Neural progenitor cell (in vitro differentiated cells): ENCODE results near the gene QSOX2. TPM values are rescaled to one million over a fixed set of nuclear protein-coding genes. Genes with fewer than 3 reads are reported as not detected.

Source experiments
- DNase-seq: peaks from one replicate; pipeline ENCODE4 v3.0.0-alpha.2; 2016; ENCODE audit warnings: low spot score
- H2AFZ ChIP-seq: fragments of 200-600 bp; sonication (generic); replicated peaks from 2 replicates; pipeline ENCODE4 v1.6.1; 2016; ENCODE audit warnings: antibody characterized with exemption
- H3F3A ChIP-seq: fragments of 200-600 bp; sonication (generic); 2 replicates; pipeline ENCODE4 v1.6.1; 2016; ENCODE audit warnings: antibody characterized with exemption, low read depth
- H3K27ac ChIP-seq: fragments of 200-600 bp; sonication (generic); 2 replicates; pipeline ENCODE4 v1.5.1; 2016; ENCODE audit warnings: mild to moderate bottlenecking
- H3K27me3 ChIP-seq: fragments of 200-600 bp; sonication (generic); 2 replicates; pipeline ENCODE4 v1.6.1; 2016; ENCODE audit warnings: mild to moderate bottlenecking, moderate library complexity
- H3K36me3 ChIP-seq: fragments of 200-600 bp; sonication (generic); 2 replicates; pipeline ENCODE4 v1.5.1; 2016
- H3K4me1 ChIP-seq: fragments of 200-600 bp; sonication (generic); 2 replicates; pipeline ENCODE4 v1.6.1; 2016; ENCODE audit warnings: mixed run types
- H3K4me2 ChIP-seq: fragments of 200-600 bp; sonication (generic); 2 replicates; pipeline ENCODE4 v1.6.1; 2016
- H3K4me3 ChIP-seq: fragments of 200-600 bp; sonication (generic); 2 replicates; pipeline ENCODE4 v1.5.1; 2016
- H3K79me2 ChIP-seq: fragments of 200-600 bp; sonication (generic); 2 replicates; pipeline ENCODE4 v1.6.1; 2016; ENCODE audit warnings: low read depth
- H3K9ac ChIP-seq: fragments of 200-600 bp; sonication (generic); 2 replicates; pipeline ENCODE4 v1.6.1; 2016
- H3K9me3 ChIP-seq: fragments of 200-600 bp; sonication (generic); 2 replicates; pipeline ENCODE4 v1.5.1; 2016; ENCODE audit warnings: low read depth
- H4K20me1 ChIP-seq: fragments of 200-600 bp; sonication (generic); 2 replicates; pipeline ENCODE4 v1.6.1; 2016; ENCODE audit warnings: low read depth
- H3K27ac Mint-ChIP-seq: 3 replicates; pipeline ENCODE4 v1.8.0; 2021; ENCODE audit warnings: mixed read lengths
- H3K27me3 Mint-ChIP-seq: 2 replicates; pipeline ENCODE4 v1.8.0; 2022; ENCODE audit warnings: low read depth, mild to moderate bottlenecking, inconsistent platforms, moderate library complexity, mixed read lengths; ENCODE audit not compliant: insufficient read depth
- H3K36me3 Mint-ChIP-seq: 3 replicates; pipeline ENCODE4 v1.8.0; 2021; ENCODE audit warnings: mixed read lengths
- H3K4me1 Mint-ChIP-seq: 3 replicates; pipeline ENCODE4 v1.8.0; 2021; ENCODE audit warnings: mixed read lengths
- H3K4me3 Mint-ChIP-seq: 3 replicates; pipeline ENCODE4 v1.8.0; 2021; ENCODE audit warnings: mild to moderate bottlenecking, moderate library complexity, mixed read lengths
- H3K9me3 Mint-ChIP-seq: 3 replicates; pipeline ENCODE4 v1.8.0; 2020; ENCODE audit warnings: mixed read lengths
- CTCF ChIP-seq: fragments of 200-600 bp; sonication (generic); IDR thresholded peaks from 2 replicates; pipeline ENCODE4 v1.5.1; 2017; ENCODE audit warnings: antibody characterized with exemption, mild to moderate bottlenecking
- EZH2 ChIP-seq: fragments of 200-600 bp; sonication (generic); IDR thresholded peaks from 2 replicates; pipeline ENCODE4 v1.6.1; 2017; ENCODE audit warnings: antibody characterized with exemption, mild to moderate bottlenecking, moderate library complexity
- EZH2phosphoT487 ChIP-seq: fragments of 200-600 bp; sonication (generic); IDR thresholded peaks from 2 replicates; pipeline ENCODE4 v1.6.1; 2017; ENCODE audit warnings: antibody characterized with exemption
- total RNA-seq: library from RNA; depleted of rRNA; stranded (reverse); fragments of >200 nt; gene quantifications from 2 replicates; pipeline ENCODE4 v1.2.3, GENCODE V29; 2015; ENCODE audit warnings: low replicate concordance

Gene QSOX2
- total RNA-seq, 1 donor from 2014 or later: 17.1 TPM

- Mint-ChIP-seq H3K4me1 (peaks cover 9% of the 10 kb centered on the region), H3K27me3 (peaks cover 26% of the 10 kb centered on the region), H3K36me3 (no peaks in the 10 kb centered on the region), H3K27ac (no peak overlapping the region), H3K9me3 (no peaks in the 10 kb centered on the region), H3K4me3 (no peak overlapping the region)
- peak; percentile 56 for DNase-seq
- Histone ChIP-seq H4K20me1 (peaks cover 21% of the 10 kb centered on the region), H3K4me2 (no peak overlapping the region), H3K27ac (no peak overlapping the region), H3K36me3 (no peaks in the 10 kb centered on the region), H3K4me3 (no peak overlapping the region), H2AFZ (no peak overlapping the region), H3K4me1 (peaks cover 29% of the 10 kb centered on the region), H3K27me3 (peaks cover 37% of the 10 kb centered on the region), H3K9ac (no peak overlapping the region), H3K79me2 (no peaks in the 10 kb centered on the region), H3K9me3 (no peaks in the 10 kb centered on the region), H3F3A (peaks cover 4% of the 10 kb centered on the region)
- TF ChIP-seq EZH2 (no peak), CTCF (no peak), EZH2phosphoT487 (no peak)
Observed at GRCh38 chr9:136187683-136188586, 57.7 kb downstream of the QSOX2 start.

- H3K4me3 Mint-ChIP-seq: no peak overlapping the region
- no peak overlapping the region for H3K4me2 ChIP-seq
- H3K9me3 ChIP-seq: no peaks in the 10 kb centered on the region
- H3K79me2 ChIP-seq: no peaks in the 10 kb centered on the region
- peaks cover 14% of the 10 kb centered on the region for H4K20me1 ChIP-seq
- no peak for DNase-seq
- no peaks in the 10 kb centered on the region for H3K36me3 Mint-ChIP-seq
- H3K27me3 ChIP-seq: peaks cover 30% of the 10 kb centered on the region
- no peak overlapping the region for H3K27ac ChIP-seq
- no peak overlapping the region for H3K9ac ChIP-seq
- no peaks in the 10 kb centered on the region for H3K36me3 ChIP-seq
- H3K4me1 ChIP-seq: peaks cover 22% of the 10 kb centered on the region
- peaks cover 22% of the 10 kb centered on the region for H3K27me3 Mint-ChIP-seq
- H3K4me1 Mint-ChIP-seq: peaks cover 9% of the 10 kb centered on the region
- TF ChIP-seq CTCF (no peak), EZH2phosphoT487 (no peak), EZH2 (no peak)
- peak overlapping the region; percentile 81 for H3K27ac Mint-ChIP-seq
- H2AFZ ChIP-seq: no peak overlapping the region
- H3F3A ChIP-seq: peaks cover 4% of the 10 kb centered on the region
- no peak overlapping the region for H3K4me3 ChIP-seq
- H3K9me3 Mint-ChIP-seq: no peaks in the 10 kb centered on the region
Observed at GRCh38 chr9:136187197-136187596, 58.4 kb downstream of the QSOX2 start.

- TF ChIP-seq EZH2: no peak
- no peak for TF ChIP-seq EZH2phosphoT487
- TF ChIP-seq CTCF: no peak
- H3K4me3 Mint-ChIP-seq: no peak overlapping the region
- H3K27me3 Mint-ChIP-seq: peaks cover 14% of the 10 kb centered on the region
- H3F3A ChIP-seq: peaks cover 4% of the 10 kb centered on the region
- peaks cover 9% of the 10 kb centered on the region for H3K4me1 Mint-ChIP-seq
- DNase-seq: no peak
- H3K27ac ChIP-seq: no peak overlapping the region
- peaks cover 22% of the 10 kb centered on the region for H3K27me3 ChIP-seq
- H4K20me1 ChIP-seq: peaks cover 7% of the 10 kb centered on the region
- H3K4me2 ChIP-seq: no peak overlapping the region
- peaks cover 20% of the 10 kb centered on the region for H3K4me1 ChIP-seq
- H3K9me3 ChIP-seq: no peaks in the 10 kb centered on the region
- no peak overlapping the region for H3K9ac ChIP-seq
- H2AFZ ChIP-seq: no peak overlapping the region
- peak overlapping the region; percentile 42 for H3K27ac Mint-ChIP-seq
- no peaks in the 10 kb centered on the region for H3K9me3 Mint-ChIP-seq
- no peak overlapping the region for H3K4me3 ChIP-seq
- no peaks in the 10 kb centered on the region for H3K79me2 ChIP-seq
- no peaks in the 10 kb centered on the region for H3K36me3 ChIP-seq
- H3K36me3 Mint-ChIP-seq: no peaks in the 10 kb centered on the region
Observed at GRCh38 chr9:136186386-136186785, 59.2 kb downstream of the QSOX2 start.
